ENCODE measurements around the gene MSMB.

MSMB gene

GRCh38 chr10:46031648-46032532 is 14.2 kb downstream of the MSMB start:
- no peak for DNase-seq

GRCh38 chr10:46030091-46030937 is 15.8 kb downstream of the MSMB start, which contains the start of gene NCOA4:
TSS of gene NCOA4 (minus strand) at chr10:46030623. CDS start at chr10:46016680, 13,943 bp downstream.
- peak; percentile 97 for DNase-seq

GRCh38 chr10:46029461-46030030 is 16.5 kb downstream of the MSMB start:
- DNase-seq, result no peak

- no peak for DNase-seq
Measured at GRCh38 chr10:46028584-46029460, 17.2 kb downstream of the MSMB start.

DNA sequence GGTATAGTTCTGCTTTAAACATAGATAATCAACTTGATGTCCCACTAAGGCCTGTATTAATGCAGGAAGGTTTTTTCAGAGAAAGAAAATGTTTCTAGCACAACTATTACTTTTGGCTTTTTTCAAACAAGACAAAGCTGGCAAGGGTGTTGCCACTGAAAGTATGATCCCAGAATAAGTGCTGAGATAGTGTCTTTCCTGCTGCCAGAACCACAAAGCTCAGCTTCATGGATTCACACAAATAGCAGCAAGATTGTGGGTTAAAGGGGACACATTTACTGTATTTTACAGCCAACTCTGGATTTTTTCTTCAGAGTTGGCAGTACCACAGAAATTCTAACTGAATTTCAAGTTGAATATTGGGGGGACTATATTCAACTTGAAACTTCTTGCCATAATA is 20.0 kb downstream of the MSMB start:
- DNase-seq, result no peak

DNA sequence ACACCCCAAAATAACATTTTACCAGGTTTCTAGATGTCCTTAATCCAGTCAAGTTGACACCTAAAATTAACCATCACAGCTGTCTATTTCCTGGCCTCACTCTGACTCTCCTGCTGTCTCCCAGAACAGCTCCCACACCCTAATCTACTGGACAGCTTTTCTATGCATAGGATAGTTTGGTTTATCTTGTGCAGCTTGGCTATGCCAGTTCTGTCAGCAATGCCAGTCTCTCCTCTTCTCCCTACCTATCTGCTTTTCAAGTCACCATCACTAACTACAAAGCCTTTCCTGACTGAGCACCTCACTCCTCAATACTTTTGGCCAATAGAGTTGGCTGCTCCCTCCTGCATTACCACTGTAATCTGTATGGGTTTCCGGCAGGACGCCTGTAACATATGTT is 20.7 kb downstream of the MSMB start:
- DNase-seq, result no peak

DNA sequence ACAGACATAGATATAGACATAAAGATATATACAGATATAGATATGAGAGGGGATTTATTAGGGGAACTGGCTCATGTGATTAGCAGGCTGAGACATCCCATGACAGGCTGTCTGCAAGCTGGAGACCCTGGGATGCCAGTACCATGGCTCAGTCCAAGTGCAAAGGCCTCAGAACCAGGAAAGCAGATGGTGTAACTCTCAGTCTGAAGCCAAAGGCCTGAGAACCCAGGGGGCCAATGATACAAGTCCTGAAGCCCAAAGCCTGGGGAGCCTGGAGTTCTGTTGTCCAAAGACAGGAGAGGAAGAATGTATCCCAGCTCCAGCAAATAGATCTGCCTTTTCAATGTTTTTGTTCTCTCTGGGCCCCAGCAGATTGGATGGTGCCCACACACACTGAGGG is 21.1 kb downstream of the MSMB start:
- DNase-seq, result no peak

DNA sequence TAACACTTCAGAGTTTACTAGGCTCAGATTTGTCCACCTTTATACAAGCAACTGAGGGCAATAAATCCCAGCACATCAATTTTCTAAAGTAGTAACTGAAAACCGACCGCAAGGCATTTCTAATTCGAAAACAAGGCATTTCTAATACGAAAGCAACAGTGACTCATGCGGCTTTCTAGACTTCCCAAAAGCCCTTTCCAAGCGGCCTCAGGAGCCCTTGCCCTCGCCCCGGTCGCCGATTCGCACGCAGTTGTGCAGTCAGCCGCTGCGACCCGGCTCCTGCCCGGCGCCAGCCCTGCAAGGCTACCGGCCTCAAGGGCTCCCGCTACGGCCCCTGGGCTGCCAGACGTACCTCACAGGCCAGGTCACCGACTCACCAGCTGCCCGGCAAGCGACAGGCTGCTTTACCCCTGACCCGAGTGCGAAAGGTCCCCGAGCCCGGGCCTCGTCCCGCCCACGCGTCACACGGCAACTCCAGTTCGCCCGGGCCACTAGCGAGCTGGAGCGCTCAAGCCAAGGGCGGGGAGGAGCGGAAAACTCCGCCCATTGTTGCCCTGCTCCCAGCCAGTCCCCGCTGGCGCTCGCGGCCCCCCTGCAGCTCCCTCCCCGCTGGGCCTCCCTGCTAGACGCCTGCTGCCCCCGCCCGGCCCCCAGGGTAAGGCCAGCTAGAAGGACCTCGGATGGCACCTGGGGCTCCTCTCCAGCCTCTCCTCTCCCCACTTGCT is 22.9 kb downstream of the MSMB start:
- DNase-seq, result peak; percentile 75

DNA sequence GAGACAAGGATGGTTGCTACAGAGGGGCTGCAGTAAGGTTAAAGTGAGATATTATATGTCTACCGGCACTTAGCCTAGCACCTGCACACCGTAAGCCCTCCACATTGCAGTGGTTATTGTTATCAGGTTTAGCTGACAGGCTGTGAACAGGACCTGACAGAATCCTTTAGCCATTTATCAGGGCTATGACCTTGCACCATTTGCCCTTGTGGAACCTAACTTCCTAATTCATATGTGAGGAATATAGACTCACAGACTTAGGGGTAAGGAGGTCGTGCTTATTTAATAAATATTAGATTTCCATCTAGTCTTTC is 25.8 kb downstream of the MSMB start:
- DNase-seq, result no peak

DNA sequence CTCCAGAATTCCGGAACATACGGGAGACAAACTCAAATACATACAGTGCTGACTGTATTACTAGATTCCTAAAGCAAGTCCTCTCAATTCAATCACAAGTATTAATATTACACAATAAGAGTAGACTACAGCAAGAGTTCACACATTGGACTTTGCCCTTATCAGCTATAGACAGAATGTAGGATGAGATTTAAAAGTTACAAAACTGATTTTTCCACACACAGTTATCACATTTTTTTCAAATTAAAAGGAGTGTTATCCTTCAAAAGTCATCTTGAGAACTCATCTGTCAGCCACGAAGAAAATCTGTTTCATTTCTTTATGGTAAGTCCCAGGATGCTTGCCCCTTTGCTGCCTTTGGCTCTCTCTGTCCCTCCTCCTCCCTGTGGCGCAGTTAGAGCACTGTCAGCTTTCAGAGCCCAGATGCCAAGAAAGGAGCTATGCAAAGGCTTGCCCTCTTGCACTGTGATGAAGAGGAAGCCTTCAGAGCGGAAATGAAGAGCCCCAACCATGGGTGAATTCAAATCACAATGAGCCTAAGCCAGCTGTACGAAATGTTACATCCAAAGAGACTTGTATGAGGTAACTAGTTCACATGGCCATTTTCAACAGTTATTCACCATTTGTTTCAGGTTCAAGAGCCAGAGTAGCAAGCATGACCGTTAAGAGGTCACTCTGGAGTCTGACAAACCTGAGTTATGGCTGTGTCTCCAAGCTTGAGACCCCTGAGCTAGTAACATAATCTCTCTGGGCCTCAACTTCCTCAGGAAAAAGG is 26.3 kb downstream of the MSMB start:
- DNase-seq, result no peak

DNA sequence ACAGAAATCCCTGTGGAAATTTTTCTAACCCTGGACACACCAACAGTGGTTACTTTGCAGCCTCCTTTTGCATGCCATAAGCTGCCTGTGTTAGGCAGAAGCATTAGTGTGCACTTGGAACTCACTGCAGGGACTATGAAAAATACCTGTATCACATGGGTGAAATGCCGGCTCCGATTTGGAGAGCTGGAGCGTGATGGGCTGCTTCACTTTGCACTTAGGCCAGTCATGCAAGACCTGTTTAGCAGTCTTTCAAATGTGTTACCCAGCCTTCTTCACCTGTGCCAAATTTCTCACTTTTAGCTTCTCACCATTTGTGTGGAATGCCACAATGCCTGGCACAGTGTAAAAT is 26.9 kb downstream of the MSMB start:
- no peak for DNase-seq

- no peak for DNase-seq
Measured at GRCh38 chr10:46018453-46019176, 27.5 kb downstream of the MSMB start.

DNA sequence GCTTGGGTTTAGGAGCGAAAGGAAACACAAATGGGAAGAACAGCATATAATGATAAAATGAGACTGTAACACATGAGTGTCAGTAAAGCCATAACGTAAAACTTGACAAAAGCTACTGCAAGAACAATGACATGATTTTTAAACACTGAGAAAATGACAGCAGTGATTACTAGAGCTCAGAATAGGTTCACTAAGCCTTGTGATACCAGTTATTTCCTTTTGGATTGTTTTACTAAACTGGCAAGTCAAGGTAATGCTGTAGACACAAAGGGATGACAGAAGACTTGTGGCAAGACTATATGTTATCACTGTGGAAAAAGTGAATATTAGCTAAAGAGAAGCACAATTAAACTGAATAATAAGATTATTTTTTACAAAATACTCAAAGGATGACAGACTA is 28.3 kb downstream of the MSMB start:
- no peak for DNase-seq

- no peak for DNase-seq
Measured at GRCh38 chr10:46016811-46017210, 29.3 kb downstream of the MSMB start.

DNA sequence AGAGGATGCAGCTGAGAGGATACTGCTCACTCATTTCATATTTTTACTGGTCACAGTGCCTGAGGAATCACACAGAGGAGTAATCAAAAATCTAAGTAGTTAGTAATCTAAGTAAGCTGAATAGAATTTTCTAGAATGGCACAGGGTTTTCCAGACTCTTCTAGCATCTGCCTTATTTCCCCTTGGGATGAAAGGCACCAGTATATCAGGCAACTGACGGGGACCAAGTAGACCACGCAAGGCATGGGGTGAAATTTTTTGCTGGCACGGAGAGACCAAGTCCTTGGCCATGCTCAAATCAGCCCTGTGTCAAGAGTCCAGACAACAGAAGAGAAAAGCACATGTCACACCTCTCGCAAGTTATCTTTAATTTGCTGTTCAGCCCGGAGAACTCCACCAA is 29.9 kb downstream of the MSMB start:
- DNase-seq, result no peak

DNA sequence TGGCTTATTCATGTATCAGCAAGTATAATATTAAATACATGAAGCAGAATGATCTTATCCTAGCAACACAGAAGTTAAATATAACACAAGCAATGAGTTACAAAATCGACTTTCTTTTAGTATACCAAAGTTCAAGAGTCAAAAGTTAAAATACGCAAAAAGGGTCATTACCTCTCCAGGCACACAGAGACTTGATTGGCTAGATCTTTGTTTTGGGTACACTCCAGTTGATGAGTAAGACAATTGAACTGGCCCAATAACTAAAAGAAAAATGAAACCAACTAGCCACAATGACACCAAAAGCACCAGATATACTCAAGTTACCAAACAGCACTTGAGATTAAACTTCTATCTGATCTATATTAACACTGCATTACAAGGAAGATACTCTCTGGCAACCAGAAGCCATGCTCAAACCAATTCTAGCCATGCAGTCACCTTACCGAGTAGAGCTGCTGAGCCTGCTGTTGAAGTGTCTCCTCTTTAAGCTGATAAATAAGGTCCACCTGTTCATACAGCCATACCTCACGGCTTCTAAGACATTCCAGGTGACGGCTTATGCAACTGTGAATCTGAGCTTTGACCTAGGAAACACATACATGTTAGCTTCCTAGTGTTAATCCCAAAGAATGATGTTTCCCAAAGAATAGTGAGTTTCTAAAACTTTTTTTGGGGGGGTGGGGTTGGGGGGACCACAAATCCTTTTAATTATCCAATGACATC is 31.2 kb downstream of the MSMB start:
- no peak for DNase-seq

GRCh38 chr10:46014206-46014605 is 31.9 kb downstream of the MSMB start:
- DNase-seq, result no peak

GRCh38 chr10:46012746-46013145 is 33.3 kb downstream of the MSMB start:
- DNase-seq, result no peak

GRCh38 chr10:46006219-46006618 is 39.9 kb downstream of the MSMB start:
- DNase-seq, result no peak

- DNase-seq, result no peak
Measured at GRCh38 chr10:46005383-46005782, 40.7 kb downstream of the MSMB start.

All from activated CD8-positive, alpha-beta memory T cell treated with anti-CD3 and anti-CD28 coated beads, Interleukin-2, amount 50 U/mL, for 4 hours (primary cell).